Measurements from ENCODE around the gene CEP19. TPM values are rescaled to one million over a fixed set of nuclear protein-coding genes. Genes with fewer than 3 reads are reported as not detected.

The CEP19 gene
- polyA plus RNA-seq, 1 donor (not counting 4 experiments of a cell fraction or from before 2014, with no cell fraction given) = 3.1 TPM

GRCh38 chr3:196689941-196690660, 21.9 kb downstream of the CEP19 start:
- Histone ChIP-seq H3K4me2 (ENCODE audit: control insufficient read depth, extremely low read depth, insufficient read depth, low read depth, low read length) (no peak overlapping the region), H3K36me3 (ENCODE audit: control insufficient read depth in 2 of 2, extremely low read depth in 1 of 2, insufficient read depth in 2 of 2, low read length in 2 of 2) (no peaks in the 10 kb centered on the region), H3K9ac (ENCODE audit: control insufficient read depth, extremely low read depth, insufficient read depth, low read length) (no peak overlapping the region), H3K27ac (ENCODE audit: control insufficient read depth, insufficient read depth, low read length) (no peak overlapping the region), H3K9me1 (ENCODE audit: control insufficient read depth, extremely low read depth, insufficient read depth, low read length) (no peaks in the 10 kb centered on the region), H3K4me3 (ENCODE audit: control insufficient read depth in 2 of 3, extremely low read depth in 1 of 3, insufficient read depth in 2 of 3, low read depth in 1 of 3, low read length in 3 of 3) (no peak overlapping the region), H3K9me3 (ENCODE audit: control insufficient read depth, low read depth, low read length) (no peaks in the 10 kb centered on the region), H3K4me1 (ENCODE audit: control insufficient read depth, extremely low read depth, insufficient read depth, low read length) (no peaks in the 10 kb centered on the region), H3K27me3 (ENCODE audit: control insufficient read depth, extremely low read depth, insufficient read depth, low read length) (peaks cover 4% of the 10 kb centered on the region), H3K79me2 (ENCODE audit: control insufficient read depth, insufficient read depth, low read length) (no peaks in the 10 kb centered on the region), H4K20me1 (ENCODE audit: control insufficient read depth, extremely low read depth, insufficient read depth, low read length) (no peaks in the 10 kb centered on the region), H2AFZ (ENCODE audit: control insufficient read depth, low read length) (no peak overlapping the region)
- no peak for FAIRE-seq
- no peak for TF ChIP-seq EZH2 (IDR thresholded peaks at IDR 0.05; ENCODE audit: low read length)
- no peak for TF ChIP-seq CTCF (optimal IDR thresholded peaks at IDR 0.05 in 1 of 3, IDR thresholded peaks at IDR 0.05 in 1 of 3, conservative IDR thresholded peaks at IDR 0.05 in 1 of 3; ENCODE audit: extremely low read depth in 1 of 3, insufficient read depth in 2 of 3, low read length in 3 of 3)
- dilution Hi-C loops (cut with MboI; ENCODE audit: extremely low pct_ligation_motif_present, low sequenced_read_pairs) = loop anchor here (5.0 kb wide), 1 partner anchor 63 kb away; no protein-coding TSS in a partner anchor
- DNase-seq (ENCODE audit: low read depth, low spot score) = no peak

GRCh38 chr3:196688349-196688748, 23.7 kb downstream of the CEP19 start:
- Histone ChIP-seq H2AFZ (ENCODE audit: control insufficient read depth, low read length) (no peak overlapping the region), H3K4me3 (ENCODE audit: control insufficient read depth in 2 of 3, extremely low read depth in 1 of 3, insufficient read depth in 2 of 3, low read depth in 1 of 3, low read length in 3 of 3) (no peak overlapping the region), H3K4me1 (ENCODE audit: control insufficient read depth, extremely low read depth, insufficient read depth, low read length) (no peaks in the 10 kb centered on the region), H4K20me1 (ENCODE audit: control insufficient read depth, extremely low read depth, insufficient read depth, low read length) (no peaks in the 10 kb centered on the region), H3K9ac (ENCODE audit: control insufficient read depth, extremely low read depth, insufficient read depth, low read length) (no peak overlapping the region), H3K9me3 (ENCODE audit: control insufficient read depth, low read depth, low read length) (no peaks in the 10 kb centered on the region), H3K36me3 (ENCODE audit: control insufficient read depth in 2 of 2, extremely low read depth in 1 of 2, insufficient read depth in 2 of 2, low read length in 2 of 2) (no peaks in the 10 kb centered on the region), H3K4me2 (ENCODE audit: control insufficient read depth, extremely low read depth, insufficient read depth, low read depth, low read length) (no peak overlapping the region), H3K79me2 (ENCODE audit: control insufficient read depth, insufficient read depth, low read length) (no peaks in the 10 kb centered on the region), H3K27me3 (ENCODE audit: control insufficient read depth, extremely low read depth, insufficient read depth, low read length) (peaks cover 4% of the 10 kb centered on the region), H3K9me1 (ENCODE audit: control insufficient read depth, extremely low read depth, insufficient read depth, low read length) (no peaks in the 10 kb centered on the region), H3K27ac (ENCODE audit: control insufficient read depth, insufficient read depth, low read length) (no peak overlapping the region)
- no peak for TF ChIP-seq EZH2 (IDR thresholded peaks at IDR 0.05; ENCODE audit: low read length)
- no peak for TF ChIP-seq CTCF (optimal IDR thresholded peaks at IDR 0.05 in 1 of 3, IDR thresholded peaks at IDR 0.05 in 1 of 3, conservative IDR thresholded peaks at IDR 0.05 in 1 of 3; ENCODE audit: extremely low read depth in 1 of 3, insufficient read depth in 2 of 3, low read length in 3 of 3)
- DNase-seq (ENCODE audit: low read depth, low spot score) (no peak), FAIRE-seq (no peak)
- dilution Hi-C loops (cut with MboI; ENCODE audit: extremely low pct_ligation_motif_present, low sequenced_read_pairs) = loop anchor here (5.0 kb wide), 1 partner anchor 61 kb away; no protein-coding TSS in a partner anchor

All from keratinocyte (primary cell).